NCI-H187 (cell line): Measurements from ENCODE around the gene ZMAT5.

Source experiments
- DNase-seq, 2 experiments: peaks; one replicate each; lab custom pipeline; 2025; lab: John Stamatoyannopoulos, UW

The ZMAT5 gene

GRCh38 chr22:29683536-29683935 is 83.3 kb downstream of the ZMAT5 start:
- DNase-seq: no peak
